PC-9 (cell line): ENCODE data around the gene EPDR1. TPM values are rescaled to one million over a fixed set of nuclear protein-coding genes. Genes with fewer than 3 reads are reported as not detected.

Experiments used
- BruUV-seq: library from RNA; stranded (reverse); fragments of 400-500 nt; replicated peaks from 2 replicates; lab custom pipeline; 2021; lab: Mats Ljungman, UMichigan
- CTCF ChIA-PET: fragments of 300-600 bp; sonication (Branson Sonifier 250); formaldehyde crosslinking; loops from one replicate; lab custom pipeline; 2022; ENCODE audit warnings: antibody characterized with exemption; lab: Charles Lee
- POLR2A ChIA-PET: fragments of 300-600 bp; sonication (Branson Sonifier 250); formaldehyde crosslinking; loops from one replicate; lab custom pipeline; 2022; ENCODE audit warnings: antibody characterized with exemption; ENCODE audit not compliant: unreplicated experiment; lab: Charles Lee
- DNase-seq, 2 experiments: peaks; one replicate each; pipeline versions ENCODE4 v3.0.0 to v3.0.0-alpha.2; 2015 to 2022; ENCODE audit warnings: mixed read lengths in 1 of 2
- H2AFZ ChIP-seq: fragments of 200-600 bp; sonication (generic); 2 replicates; pipeline ENCODE4 v1.8.1; 2017; ENCODE audit warnings: antibody characterized with exemption
- H3F3A ChIP-seq: fragments of 200-600 bp; sonication (generic); 2 replicates; pipeline ENCODE4 v1.8.1; 2017; ENCODE audit warnings: antibody characterized with exemption, mild to moderate bottlenecking, low read depth; ENCODE audit not compliant: insufficient read depth
- H3K27ac ChIP-seq: fragments of 200-600 bp; sonication (generic); 2 replicates; pipeline ENCODE4 v1.6.1; 2016; ENCODE audit warnings: mixed run types
- H3K27me3 ChIP-seq: fragments of 200-600 bp; sonication (generic); 2 replicates; pipeline ENCODE4 v1.6.1; 2016; ENCODE audit warnings: low read depth, mixed run types; ENCODE audit not compliant: insufficient read depth
- H3K36me3 ChIP-seq: fragments of 200-600 bp; sonication (generic); 2 replicates; pipeline ENCODE4 v1.6.1; 2016; ENCODE audit warnings: low read depth, mixed run types
- H3K4me1 ChIP-seq: fragments of 200-600 bp; sonication (generic); replicated peaks from 2 replicates; pipeline ENCODE4 v1.6.1; 2016; ENCODE audit warnings: mixed run types; ENCODE audit not compliant: insufficient read depth
- H3K4me2 ChIP-seq: fragments of 200-600 bp; sonication (generic); 2 replicates; pipeline ENCODE4 v1.6.1; 2017; ENCODE audit warnings: mixed run types
- H3K4me3 ChIP-seq: fragments of 200-600 bp; sonication (generic); 2 replicates; pipeline ENCODE4 v1.6.1; 2016; ENCODE audit warnings: mixed run types
- H3K79me2 ChIP-seq: fragments of 200-600 bp; sonication (generic); 2 replicates; pipeline ENCODE4 v1.6.1; 2017; ENCODE audit warnings: low read depth, mixed run types
- H3K9me2 ChIP-seq: fragments of 200-600 bp; sonication (generic); 2 replicates; pipeline ENCODE4 v1.8.1; 2017; ENCODE audit warnings: mild to moderate bottlenecking; ENCODE audit not compliant: insufficient read depth
- H3K9me3 ChIP-seq: fragments of 200-600 bp; sonication (generic); 2 replicates; pipeline ENCODE4 v1.8.1; 2016; ENCODE audit warnings: low read depth; ENCODE audit not compliant: insufficient read depth
- H4K20me1 ChIP-seq: fragments of 200-600 bp; sonication (generic); 2 replicates; pipeline ENCODE4 v1.8.1; 2017; ENCODE audit not compliant: insufficient read depth
- EZH2 ChIP-seq: fragments of 200-600 bp; sonication (generic); IDR thresholded peaks from 2 replicates; pipeline ENCODE4 v1.8.0; 2017; ENCODE audit warnings: antibody characterized with exemption, low read depth
- intact Hi-C: fragments of 100-400 bp; cut with micrococcal nuclease; formaldehyde crosslinking; loops from one replicate; pipeline ENCODE4 v1.10.0; 2022; ENCODE audit not compliant: unreplicated experiment
- total RNA-seq: library from RNA; stranded (reverse); gene quantifications from 2 replicates; pipeline ENCODE4 v1.2.3, GENCODE V29; 2021
- TF ChIP-seq, protein P1 (sequence below): fragments of 200-600 bp; sonication (generic); conservative IDR thresholded peaks from 2 replicates; pipeline ENCODE4 v1.6.1; 2017; ENCODE audit warnings: mixed run types, antibody characterized with exemption, mild to moderate bottlenecking, moderate library complexity

EPDR1 gene
- total RNA-seq, 1 experiment from 2014 or later, result 3.3 TPM

DNA sequence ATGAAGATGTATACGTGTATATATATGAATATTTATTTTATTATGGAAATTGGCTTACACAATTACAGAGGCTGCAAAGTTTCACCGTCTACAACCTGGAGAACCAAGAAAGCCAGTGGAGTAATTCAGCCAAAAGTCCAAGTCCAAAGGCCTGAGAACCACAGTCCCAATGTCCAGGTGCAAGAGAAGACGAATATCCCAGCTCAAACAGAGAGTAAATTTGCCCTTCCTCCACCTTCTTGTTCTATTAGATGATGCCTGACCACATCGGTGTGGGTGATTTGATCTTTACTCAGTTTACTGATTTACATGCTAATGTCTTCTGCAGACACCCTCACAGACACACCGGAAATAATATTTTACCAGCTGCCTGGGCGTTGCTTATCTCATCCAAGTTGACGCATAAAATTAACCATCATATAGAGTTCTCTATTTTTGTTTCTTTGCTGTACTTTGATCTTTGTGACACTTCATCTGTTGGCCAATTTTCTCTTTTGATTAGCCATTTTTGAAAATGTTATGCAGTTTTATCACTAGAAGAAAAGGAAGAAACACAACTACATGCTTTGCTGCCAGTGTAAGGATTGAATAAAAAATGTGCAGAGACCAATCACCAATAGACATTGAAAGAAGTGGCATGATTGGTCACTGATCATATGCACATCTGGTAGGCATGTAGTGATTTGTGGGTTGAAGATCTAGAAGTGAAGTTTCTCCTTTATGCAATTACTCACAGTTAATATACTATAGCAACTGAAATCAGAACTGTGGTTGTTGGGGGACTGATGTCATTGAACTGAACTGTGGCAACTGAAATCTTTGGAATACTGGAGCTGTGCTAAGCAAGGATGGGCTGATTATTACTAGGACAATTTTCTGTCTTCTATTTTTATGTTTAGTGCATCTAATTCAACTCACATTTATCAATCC lies 68.5 kb downstream of the EPDR1 start:
- H4K20me1 ChIP-seq, result no peaks in the 10 kb centered on the region
- DNase-seq, result no peak
- 0 out of 2 replicates have a peak, but pooled peaks cover 3% of the 10 kb centered on the region for H3K9me3 ChIP-seq
- 0 out of 2 replicates have a peak, but pooled peaks cover 8% of the 10 kb centered on the region for H3K4me1 ChIP-seq
- H2AFZ ChIP-seq, result no peak overlapping the region
- no peak for TF ChIP-seq EZH2
- TF ChIP-seq, protein P1, sequence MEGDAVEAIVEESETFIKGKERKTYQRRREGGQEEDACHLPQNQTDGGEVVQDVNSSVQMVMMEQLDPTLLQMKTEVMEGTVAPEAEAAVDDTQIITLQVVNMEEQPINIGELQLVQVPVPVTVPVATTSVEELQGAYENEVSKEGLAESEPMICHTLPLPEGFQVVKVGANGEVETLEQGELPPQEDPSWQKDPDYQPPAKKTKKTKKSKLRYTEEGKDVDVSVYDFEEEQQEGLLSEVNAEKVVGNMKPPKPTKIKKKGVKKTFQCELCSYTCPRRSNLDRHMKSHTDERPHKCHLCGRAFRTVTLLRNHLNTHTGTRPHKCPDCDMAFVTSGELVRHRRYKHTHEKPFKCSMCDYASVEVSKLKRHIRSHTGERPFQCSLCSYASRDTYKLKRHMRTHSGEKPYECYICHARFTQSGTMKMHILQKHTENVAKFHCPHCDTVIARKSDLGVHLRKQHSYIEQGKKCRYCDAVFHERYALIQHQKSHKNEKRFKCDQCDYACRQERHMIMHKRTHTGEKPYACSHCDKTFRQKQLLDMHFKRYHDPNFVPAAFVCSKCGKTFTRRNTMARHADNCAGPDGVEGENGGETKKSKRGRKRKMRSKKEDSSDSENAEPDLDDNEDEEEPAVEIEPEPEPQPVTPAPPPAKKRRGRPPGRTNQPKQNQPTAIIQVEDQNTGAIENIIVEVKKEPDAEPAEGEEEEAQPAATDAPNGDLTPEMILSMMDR, result no peak
- H3F3A ChIP-seq, result no peaks in the 10 kb centered on the region
- H3K4me3 ChIP-seq, result no peak overlapping the region
- no peak overlapping the region for H3K27ac ChIP-seq
- POLR2A ChIA-PET, result no interaction called here
- intact Hi-C loops, result no loop called here
- H3K79me2 ChIP-seq, result no peaks in the 10 kb centered on the region
- H3K9me2 ChIP-seq, result no peaks in the 10 kb centered on the region
- no TSS peak for BruUV-seq
- H3K4me2 ChIP-seq, result no peak overlapping the region
- H3K27me3 ChIP-seq, result no peaks in the 10 kb centered on the region
- CTCF ChIA-PET, result no interaction called here
- no peaks in the 10 kb centered on the region for H3K36me3 ChIP-seq

GRCh38 chr7:37990337-37990736 lies 69.9 kb downstream of the EPDR1 start:
- no peak overlapping the region for H2AFZ ChIP-seq
- POLR2A ChIA-PET, result no interaction called here

DNA sequence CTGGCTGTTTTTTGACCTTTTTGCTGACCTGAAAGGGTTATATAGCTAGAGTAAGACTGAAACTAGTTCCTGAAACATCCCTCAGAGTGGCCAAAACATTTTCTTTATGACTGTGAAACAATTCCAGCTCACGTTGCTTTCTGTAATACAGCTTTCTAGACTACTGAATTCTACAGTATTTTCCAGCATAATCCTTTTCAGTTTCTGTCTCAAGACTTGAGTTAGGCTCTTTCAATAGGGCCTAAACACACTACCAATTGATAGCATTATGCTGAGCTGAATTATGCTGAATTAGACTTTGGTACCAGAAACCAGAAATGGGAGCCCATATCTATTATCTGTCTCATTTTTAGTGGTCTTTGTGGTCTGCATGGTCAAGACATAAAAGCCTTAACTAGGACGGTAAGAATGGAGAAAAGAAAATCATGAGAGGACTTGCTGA lies 72.6 kb downstream of the EPDR1 start:
- DNase-seq, result no peak
- Histone ChIP-seq H3K36me3 (no peaks in the 10 kb centered on the region), H3F3A (no peaks in the 10 kb centered on the region), H2AFZ (no peak overlapping the region), H3K79me2 (no peaks in the 10 kb centered on the region), H3K9me2 (no peaks in the 10 kb centered on the region), H3K27me3 (no peaks in the 10 kb centered on the region), H3K9me3 (0 out of 2 replicates have a peak, but pooled peaks cover 3% of the 10 kb centered on the region), H3K4me3 (no peak overlapping the region), H3K27ac (no peak overlapping the region), H3K4me2 (no peak overlapping the region), H3K4me1 (0 out of 2 replicates have a peak, but pooled peaks cover 1% of the 10 kb centered on the region), H4K20me1 (no peaks in the 10 kb centered on the region)
- intact Hi-C loops, result no loop called here
- POLR2A ChIA-PET, result no interaction called here
- CTCF ChIA-PET, result no interaction called here
- TF ChIP-seq, protein P1, result no peak
- TF ChIP-seq EZH2, result no peak
- BruUV-seq, result no TSS peak

More at GRCh38 chr7:37990337-37990736, 69.9 kb downstream of the EPDR1 start:
- TF ChIP-seq, protein P1, result no peak
- no peak for TF ChIP-seq EZH2
- 0 out of 2 replicates have a peak, but pooled peaks cover 8% of the 10 kb centered on the region for H3K4me1 ChIP-seq
- H3K27ac ChIP-seq, result no peak overlapping the region
- no peaks in the 10 kb centered on the region for H3K27me3 ChIP-seq
- BruUV-seq, result no TSS peak
- H3K79me2 ChIP-seq, result no peaks in the 10 kb centered on the region
- no peaks in the 10 kb centered on the region for H3F3A ChIP-seq
- no peaks in the 10 kb centered on the region for H3K36me3 ChIP-seq
- H3K9me3 ChIP-seq, result 0 out of 2 replicates have a peak, but pooled peaks cover 3% of the 10 kb centered on the region
- no peaks in the 10 kb centered on the region for H3K9me2 ChIP-seq
- intact Hi-C loops, result no loop called here
- CTCF ChIA-PET, result no interaction called here
- no peak for DNase-seq
- H4K20me1 ChIP-seq, result no peaks in the 10 kb centered on the region
- H3K4me2 ChIP-seq, result no peak overlapping the region
- no peak overlapping the region for H3K4me3 ChIP-seq
